IPS-18c (cell line): ENCODE measurements around the gene PFKP.
"Not testable (repeated sequence)": the region's sequence is repeated elsewhere in the genome, so short reads cannot be mapped to it uniquely, and the experiment has no call there.

Experiments used
- H3K4me3 ChIP-seq: 2 replicates; pipeline ENCODE4 v1.7.0; 2013; ENCODE audit warnings: low read depth, mild to moderate bottlenecking, low read length, moderate library complexity; ENCODE audit not compliant: insufficient read depth
- H3K9me3 ChIP-seq: one replicate; pipeline ENCODE4 v1.6.1; 2013; ENCODE audit warnings: mild to moderate bottlenecking, low read length, moderate library complexity; ENCODE audit not compliant: control insufficient read depth, insufficient read depth

Gene PFKP

GRCh38 chr10:3043512-3044368, 23.6 kb upstream of the PFKP start:
- H3K9me3 ChIP-seq: no peaks in the 10 kb centered on the region
- no peak overlapping the region for H3K4me3 ChIP-seq

GRCh38 chr10:3045471-3046209, 21.7 kb upstream of the PFKP start:
- Histone ChIP-seq H3K4me3 (no peak overlapping the region), H3K9me3 (no peaks in the 10 kb centered on the region)

GRCh38 chr10:3046210-3046779, 21.1 kb upstream of the PFKP start:
- H3K4me3 ChIP-seq: no peak overlapping the region; the same call in 1 of the 2 replicates
- H3K9me3 ChIP-seq: no peaks in the 10 kb centered on the region

DNA sequence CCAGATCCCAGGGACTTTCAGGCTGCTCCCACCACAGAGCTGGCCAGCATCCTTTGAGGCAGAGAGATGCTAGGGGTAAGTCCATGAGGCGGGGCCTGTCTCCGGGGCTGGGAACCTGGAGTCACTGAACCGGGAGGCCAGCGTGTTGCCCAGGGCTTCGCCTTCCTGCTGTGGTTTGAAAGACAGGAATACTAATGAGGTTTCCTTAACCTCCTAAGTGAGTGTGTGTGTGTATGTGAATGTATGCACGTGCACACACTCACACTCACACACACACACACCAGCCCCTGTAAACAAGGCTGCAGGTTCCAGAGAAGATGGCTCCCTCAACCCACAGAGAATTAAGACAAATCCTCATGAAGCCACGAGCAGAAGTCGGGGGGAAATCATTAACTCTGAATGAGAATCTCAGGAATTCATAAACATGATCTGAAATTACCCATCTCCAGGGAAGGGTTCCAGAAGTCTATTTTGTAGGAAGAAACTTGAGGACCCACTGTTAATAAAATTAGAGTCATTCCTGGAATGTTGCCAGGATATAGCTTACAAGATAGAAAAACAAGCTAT, 20.3 kb upstream of the PFKP start:
- H3K9me3 ChIP-seq: no peaks in the 10 kb centered on the region
- H3K4me3 ChIP-seq: no peak overlapping the region

- H3K9me3 ChIP-seq: no peaks in the 10 kb centered on the region
These were observed 19.8 kb upstream of the PFKP start for GRCh38 chr10:3047596-3047995.

GRCh38 chr10:3048119-3049019, 19.0 kb upstream of the PFKP start:
- H3K4me3 ChIP-seq: no peak overlapping the region
- H3K9me3 ChIP-seq: no peaks in the 10 kb centered on the region

More at GRCh38 chr10:3047596-3047995, 19.8 kb upstream of the PFKP start:
- no peak overlapping the region for H3K4me3 ChIP-seq

- Histone ChIP-seq H3K4me3 (no peak overlapping the region), H3K9me3 (no peaks in the 10 kb centered on the region)
These were observed 15.7 kb upstream of the PFKP start for GRCh38 chr10:3051692-3052091.

DNA sequence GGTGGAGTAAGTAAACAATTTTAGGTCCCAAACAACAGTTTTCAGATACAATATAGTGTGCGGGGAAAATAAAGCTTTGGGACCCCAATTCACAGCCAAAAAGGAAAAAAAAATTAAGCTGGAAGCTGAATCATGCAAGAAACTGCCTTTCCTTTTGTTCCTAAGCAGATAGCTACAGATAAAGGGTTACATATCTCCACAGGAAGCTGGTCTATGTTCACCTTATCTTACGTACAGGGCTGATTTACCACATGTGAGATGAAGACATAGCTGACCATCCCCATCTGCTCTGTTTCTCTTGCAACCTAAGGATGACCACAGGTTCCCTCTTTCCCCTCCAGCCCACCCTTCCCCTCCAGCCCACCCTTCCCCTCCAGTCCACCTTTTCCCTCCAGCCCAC, 14.2 kb upstream of the PFKP start:
- Histone ChIP-seq H3K4me3 (no peak overlapping the region), H3K9me3 (no peaks in the 10 kb centered on the region)

- H3K9me3 ChIP-seq: no peaks in the 10 kb centered on the region
- H3K4me3 ChIP-seq: no peak overlapping the region
These were observed 13.0 kb upstream of the PFKP start for GRCh38 chr10:3054183-3054850.

GRCh38 chr10:3054851-3055199, 12.5 kb upstream of the PFKP start:
- Histone ChIP-seq H3K9me3 (no peaks in the 10 kb centered on the region), H3K4me3 (no peak overlapping the region)

GRCh38 chr10:3056280-3057037, 10.9 kb upstream of the PFKP start:
- Histone ChIP-seq H3K9me3 (no peaks in the 10 kb centered on the region), H3K4me3 (no peak overlapping the region)

DNA sequence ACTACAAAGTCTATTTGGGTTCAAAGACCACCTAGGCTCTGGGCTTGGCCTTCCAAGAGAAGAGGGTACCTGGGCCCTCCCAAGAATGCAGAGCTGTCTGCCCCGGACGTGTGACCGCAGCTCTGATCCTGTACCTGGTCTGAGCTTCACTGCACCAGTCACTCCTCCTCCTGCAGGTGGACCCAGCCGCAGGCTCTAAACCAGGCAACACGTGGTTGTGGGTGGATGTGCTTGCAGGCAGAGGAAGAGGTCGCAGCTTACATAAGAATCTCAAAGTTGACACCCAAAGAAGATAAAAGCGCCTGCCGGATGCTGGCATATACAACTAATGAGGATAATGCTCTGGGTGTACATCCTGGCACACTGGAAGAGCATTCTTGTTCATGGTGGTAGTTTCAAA, 9.4 kb upstream of the PFKP start:
- Histone ChIP-seq H3K9me3 (no peaks in the 10 kb centered on the region), H3K4me3 (no peak overlapping the region)

- no peak overlapping the region for H3K4me3 ChIP-seq
- no peaks in the 10 kb centered on the region for H3K9me3 ChIP-seq
These were observed 7.4 kb upstream of the PFKP start for GRCh38 chr10:3059974-3060373.

DNA sequence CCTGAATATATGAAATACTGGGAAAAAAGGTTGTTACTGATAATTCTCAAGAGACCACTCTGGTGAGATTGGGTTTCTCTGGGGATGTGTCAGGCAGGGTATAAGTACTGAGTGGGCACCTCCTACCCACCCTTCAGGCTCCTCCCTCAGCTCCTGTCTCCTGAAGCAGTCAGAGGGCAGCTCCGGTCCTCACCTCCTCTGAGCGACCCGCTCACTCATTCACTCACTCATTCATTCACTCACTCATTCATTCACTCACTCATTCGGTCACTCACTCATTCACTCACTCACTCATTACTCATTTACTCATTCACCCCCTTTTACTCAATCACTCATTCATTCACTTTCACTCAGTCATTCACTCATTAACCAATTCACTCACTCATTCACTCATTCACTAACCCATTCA, 6.9 kb upstream of the PFKP start:
- no peaks in the 10 kb centered on the region for H3K9me3 ChIP-seq
- no peak overlapping the region for H3K4me3 ChIP-seq

GRCh38 chr10:3061323-3061898, 5.9 kb upstream of the PFKP start:
- not testable (repeated sequence) for H3K9me3 ChIP-seq, H3K4me3 ChIP-seq
